Osteocyte (in vitro differentiated cells): ENCODE results near the gene EYA2. TPM values are rescaled to one million over a fixed set of nuclear protein-coding genes. Genes with fewer than 3 reads are reported as not detected.

Source experiments
- DNase-seq: peaks from one replicate; pipeline ENCODE4 v3.0.0; 2021; ENCODE audit warnings: mixed read lengths; ENCODE audit not compliant: unreplicated experiment; ENCODE audit errors: extremely low spot score
- H3K27ac Mint-ChIP-seq: one replicate; pipeline ENCODE4 v1.8.0; 2021; ENCODE audit warnings: mild to moderate bottlenecking, mixed read lengths; ENCODE audit not compliant: unreplicated experiment
- H3K27me3 Mint-ChIP-seq: one replicate; pipeline ENCODE4 v1.8.0; 2021; ENCODE audit warnings: mixed read lengths; ENCODE audit not compliant: unreplicated experiment
- H3K36me3 Mint-ChIP-seq: one replicate; pipeline ENCODE4 v1.8.0; 2021; ENCODE audit warnings: mixed read lengths; ENCODE audit not compliant: unreplicated experiment
- H3K4me1 Mint-ChIP-seq: one replicate; pipeline ENCODE4 v1.8.0; 2021; ENCODE audit warnings: mixed read lengths; ENCODE audit not compliant: unreplicated experiment
- H3K4me3 Mint-ChIP-seq: one replicate; pipeline ENCODE4 v1.8.0; 2021; ENCODE audit warnings: mild to moderate bottlenecking, moderate library complexity, mixed read lengths; ENCODE audit not compliant: unreplicated experiment
- H3K9me3 Mint-ChIP-seq: one replicate; pipeline ENCODE4 v1.8.0; 2021; ENCODE audit warnings: mixed read lengths; ENCODE audit not compliant: unreplicated experiment
- CTCF ChIP-seq: fragments of 200-600 bp; sonication (generic); IDR thresholded peaks from 2 replicates; pipeline ENCODE4 v1.5.0; 2021; ENCODE audit warnings: antibody characterized with exemption, mild to moderate bottlenecking, moderate library complexity
- total RNA-seq: library from RNA; stranded (reverse); gene quantifications from 2 replicates; pipeline ENCODE4 v1.2.1, GENCODE V29; 2021

EYA2 gene
- total RNA-seq, 1 donor from 2014 or later = not detected

- DNase-seq = no peak
- no peaks in the 10 kb centered on the region for H3K4me1 Mint-ChIP-seq
- no peak overlapping the region for H3K4me3 Mint-ChIP-seq
- peaks cover 44% of the 10 kb centered on the region for H3K27me3 Mint-ChIP-seq
- TF ChIP-seq CTCF = no peak
- H3K36me3 Mint-ChIP-seq = no peaks in the 10 kb centered on the region
- H3K27ac Mint-ChIP-seq = no peak overlapping the region
- H3K9me3 Mint-ChIP-seq = no peaks in the 10 kb centered on the region
Observed at GRCh38 chr20:46970937-46971630, 76.4 kb downstream of the EYA2 start.

GRCh38 chr20:46973766-46974165, 79.1 kb downstream of the EYA2 start:
- no peak for DNase-seq
- Mint-ChIP-seq H3K36me3 (no peaks in the 10 kb centered on the region), H3K4me1 (no peaks in the 10 kb centered on the region), H3K4me3 (no peak overlapping the region), H3K27me3 (peaks cover 57% of the 10 kb centered on the region), H3K27ac (no peak overlapping the region), H3K9me3 (no peaks in the 10 kb centered on the region)
- no peak for TF ChIP-seq CTCF

GRCh38 chr20:46974669-46975434, 80.2 kb downstream of the EYA2 start:
- Mint-ChIP-seq H3K27ac (no peak overlapping the region), H3K9me3 (no peaks in the 10 kb centered on the region), H3K4me1 (no peaks in the 10 kb centered on the region), H3K36me3 (no peaks in the 10 kb centered on the region), H3K4me3 (no peak overlapping the region), H3K27me3 (peaks cover 60% of the 10 kb centered on the region)
- no peak for TF ChIP-seq CTCF
- DNase-seq = no peak

- H3K27me3 Mint-ChIP-seq = peaks cover 65% of the 10 kb centered on the region
- H3K4me1 Mint-ChIP-seq = no peaks in the 10 kb centered on the region
- H3K36me3 Mint-ChIP-seq = no peaks in the 10 kb centered on the region
Observed at GRCh38 chr20:46975976-46976375, 81.3 kb downstream of the EYA2 start.

More at GRCh38 chr20:46975976-46976375, 81.3 kb downstream of the EYA2 start:
- TF ChIP-seq CTCF = no peak
- DNase-seq = no peak
- Mint-ChIP-seq H3K4me3 (no peak overlapping the region), H3K9me3 (no peaks in the 10 kb centered on the region), H3K27ac (no peak overlapping the region)
